GM06990 (cell line): ENCODE measurements around the gene CAPN2.

ENCODE experiments used
- DNase-seq: peaks from one replicate; pipeline ENCODE4 v3.0.0-alpha.2; 2011; ENCODE audit not compliant: insufficient read length; ENCODE audit errors: extremely low read depth
- H3K27me3 ChIP-seq: replicated peaks from 2 replicates; pipeline ENCODE4 v1.6.0; 2011; ENCODE audit warnings: low read length; ENCODE audit not compliant: control insufficient read depth, insufficient read depth
- H3K36me3 ChIP-seq: 2 replicates; pipeline ENCODE4 v1.5.1; 2011; ENCODE audit warnings: low read length; ENCODE audit not compliant: control insufficient read depth, insufficient read depth
- H3K4me3 ChIP-seq: replicated peaks from 2 replicates; pipeline ENCODE4 v1.5.1; 2011; ENCODE audit warnings: low read depth, mild to moderate bottlenecking, control low read depth, low read length
- CTCF ChIP-seq: IDR thresholded peaks from 2 replicates; pipeline ENCODE4 v1.5.1; 2011; ENCODE audit warnings: low read length, control low read depth, mild to moderate bottlenecking, inconsistent platforms; ENCODE audit not compliant: insufficient read depth, poor library complexity, severe bottlenecking

The CAPN2 gene

GRCh38 chr1:223771469-223771813 is 59.1 kb downstream of the CAPN2 start:
- no peaks in the 10 kb centered on the region for H3K27me3 ChIP-seq
- DNase-seq, result peak; percentile 35
- TF ChIP-seq CTCF, result no peak
- no peak overlapping the region for H3K4me3 ChIP-seq
- H3K36me3 ChIP-seq, result peaks cover 10% of the 10 kb centered on the region

GRCh38 chr1:223771814-223772770 is 59.8 kb downstream of the CAPN2 start:
- Histone ChIP-seq H3K27me3 (no peaks in the 10 kb centered on the region), H3K36me3 (peaks cover 11% of the 10 kb centered on the region), H3K4me3 (no peak overlapping the region)
- DNase-seq, result peak; percentile 16
- no peak for TF ChIP-seq CTCF

- Histone ChIP-seq H3K4me3 (no peak overlapping the region), H3K27me3 (no peaks in the 10 kb centered on the region), H3K36me3 (peaks cover 11% of the 10 kb centered on the region)
- TF ChIP-seq CTCF, result no peak
- no peak for DNase-seq
Measured at GRCh38 chr1:223772771-223773160, 60.4 kb downstream of the CAPN2 start.

- no peaks in the 10 kb centered on the region for H3K27me3 ChIP-seq
- no peak overlapping the region for H3K4me3 ChIP-seq
- no peak for DNase-seq
- TF ChIP-seq CTCF, result no peak
- peaks cover 13% of the 10 kb centered on the region for H3K36me3 ChIP-seq
Measured at GRCh38 chr1:223774134-223774814, 61.9 kb downstream of the CAPN2 start.

GRCh38 chr1:223775054-223775453 is 62.7 kb downstream of the CAPN2 start:
- no peak for DNase-seq
- peaks cover 13% of the 10 kb centered on the region for H3K36me3 ChIP-seq
- no peak for TF ChIP-seq CTCF
- no peaks in the 10 kb centered on the region for H3K27me3 ChIP-seq
- H3K4me3 ChIP-seq, result no peak overlapping the region
